Measurements from ENCODE around the gene BNIP2.
"Not testable (repeated sequence)": the region's sequence is repeated elsewhere in the genome, so short reads cannot be mapped to it uniquely, and the experiment has no call there.

Gene BNIP2

DNA sequence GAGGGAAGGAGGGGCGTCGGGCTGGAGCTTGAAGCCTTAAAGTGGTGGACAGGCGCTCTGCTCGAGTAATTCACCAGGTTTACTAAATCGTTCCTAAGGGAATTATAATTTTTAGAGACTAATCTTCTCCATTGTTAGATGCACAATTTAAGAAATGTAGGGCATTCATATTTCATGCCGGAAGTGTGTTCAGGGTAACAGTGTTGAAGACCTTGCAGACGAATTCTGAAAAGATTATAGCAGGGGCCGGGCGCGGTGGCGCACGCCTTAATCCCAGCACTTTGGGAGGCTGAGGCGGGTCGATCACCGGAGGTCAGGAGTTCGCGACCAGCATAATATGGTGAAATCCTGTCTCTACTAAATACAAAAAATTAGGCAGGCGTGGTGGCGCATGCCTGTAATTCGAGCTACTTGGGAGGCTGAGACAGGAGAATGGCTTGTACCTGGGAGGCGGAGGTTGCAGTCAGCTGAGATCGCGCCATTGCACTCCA lies 31.4 kb downstream of the BNIP2 start:
- DNase-seq (ENCODE audit: low read depth), result no peak
- H3K4me3 ChIP-seq (ENCODE audit: low read depth, low read length), result peak overlapping the region; percentile 93
- TF ChIP-seq, protein P1, sequence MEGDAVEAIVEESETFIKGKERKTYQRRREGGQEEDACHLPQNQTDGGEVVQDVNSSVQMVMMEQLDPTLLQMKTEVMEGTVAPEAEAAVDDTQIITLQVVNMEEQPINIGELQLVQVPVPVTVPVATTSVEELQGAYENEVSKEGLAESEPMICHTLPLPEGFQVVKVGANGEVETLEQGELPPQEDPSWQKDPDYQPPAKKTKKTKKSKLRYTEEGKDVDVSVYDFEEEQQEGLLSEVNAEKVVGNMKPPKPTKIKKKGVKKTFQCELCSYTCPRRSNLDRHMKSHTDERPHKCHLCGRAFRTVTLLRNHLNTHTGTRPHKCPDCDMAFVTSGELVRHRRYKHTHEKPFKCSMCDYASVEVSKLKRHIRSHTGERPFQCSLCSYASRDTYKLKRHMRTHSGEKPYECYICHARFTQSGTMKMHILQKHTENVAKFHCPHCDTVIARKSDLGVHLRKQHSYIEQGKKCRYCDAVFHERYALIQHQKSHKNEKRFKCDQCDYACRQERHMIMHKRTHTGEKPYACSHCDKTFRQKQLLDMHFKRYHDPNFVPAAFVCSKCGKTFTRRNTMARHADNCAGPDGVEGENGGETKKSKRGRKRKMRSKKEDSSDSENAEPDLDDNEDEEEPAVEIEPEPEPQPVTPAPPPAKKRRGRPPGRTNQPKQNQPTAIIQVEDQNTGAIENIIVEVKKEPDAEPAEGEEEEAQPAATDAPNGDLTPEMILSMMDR (IDR thresholded peaks at IDR 0.05; ENCODE audit: control insufficient read depth, extremely low read depth, insufficient read depth), result no peak

DNA sequence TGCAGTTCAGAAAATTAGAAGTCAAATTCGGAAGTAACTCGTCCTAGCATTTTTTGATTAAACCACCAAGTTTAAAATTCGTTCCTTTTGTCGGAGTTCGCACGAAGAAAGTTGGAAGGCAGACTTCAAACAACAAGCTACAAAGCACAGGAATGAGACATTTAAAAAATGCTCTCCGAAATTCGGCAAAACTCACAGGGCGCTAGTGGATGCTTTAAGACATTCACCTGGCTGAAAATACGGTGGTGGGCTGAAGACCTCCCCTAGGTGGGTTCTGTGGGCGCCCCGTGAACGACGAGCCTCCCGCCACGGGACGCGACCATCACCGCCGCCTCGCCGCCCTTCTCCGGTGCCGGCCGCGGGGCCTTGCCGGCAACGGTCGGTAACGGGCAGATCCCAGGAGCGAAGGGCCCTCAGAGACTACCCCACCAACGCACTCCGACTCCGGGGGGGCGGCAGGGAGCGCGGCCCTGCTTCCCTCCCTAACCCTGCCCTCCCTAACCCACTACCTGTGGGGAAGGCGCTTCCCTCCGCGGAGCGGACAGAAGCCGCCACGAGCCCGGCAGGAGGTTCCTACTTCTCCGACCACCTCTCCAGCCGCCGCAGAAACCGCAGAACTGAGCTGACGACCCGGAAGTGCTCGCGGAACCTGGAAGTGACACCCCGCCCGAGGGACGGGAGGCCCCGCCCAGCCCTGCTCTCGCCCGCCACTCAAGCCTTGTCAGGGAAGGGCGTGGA lies 32.1 kb downstream of the BNIP2 start, which contains the start of gene GTF2A2:
Gene GTF2A2 (minus strand): TSS at position 619 of the 738 bp plus-strand sequence. CDS start 5,238 bp downstream, outside the sequence.
- H3K4me3 ChIP-seq (ENCODE audit: low read depth, low read length), result peak within 1 kb of the TSS; percentile 93
- peak; percentile 77 for DNase-seq (ENCODE audit: low read depth)
- TF ChIP-seq, protein P1 (IDR thresholded peaks at IDR 0.05; ENCODE audit: control insufficient read depth, extremely low read depth, insufficient read depth), result no peak

DNA sequence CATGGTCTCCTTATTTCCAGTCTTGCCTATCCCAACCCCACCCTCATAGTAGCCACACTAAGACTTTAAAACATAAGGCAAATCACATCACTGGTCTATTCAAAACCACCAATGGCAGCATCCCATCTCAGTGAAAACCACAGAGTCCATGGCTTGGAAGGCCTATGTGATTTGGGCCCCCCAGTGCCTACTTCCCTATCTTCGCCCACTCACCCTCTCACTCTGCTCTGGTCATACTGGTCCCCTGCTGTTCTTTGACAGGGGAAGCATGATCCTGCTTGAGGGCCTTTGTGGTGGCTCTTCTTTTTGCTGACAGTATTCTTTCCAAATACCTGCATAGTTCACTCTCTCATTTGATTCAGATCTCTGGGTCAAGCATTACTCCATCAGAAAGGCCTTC lies 35.1 kb downstream of the BNIP2 start:
- no peak overlapping the region for H3K4me3 ChIP-seq (ENCODE audit: low read depth, low read length)
- TF ChIP-seq, protein P1 (IDR thresholded peaks at IDR 0.05; ENCODE audit: control insufficient read depth, extremely low read depth, insufficient read depth), result no peak
- DNase-seq (ENCODE audit: low read depth), result no peak

DNA sequence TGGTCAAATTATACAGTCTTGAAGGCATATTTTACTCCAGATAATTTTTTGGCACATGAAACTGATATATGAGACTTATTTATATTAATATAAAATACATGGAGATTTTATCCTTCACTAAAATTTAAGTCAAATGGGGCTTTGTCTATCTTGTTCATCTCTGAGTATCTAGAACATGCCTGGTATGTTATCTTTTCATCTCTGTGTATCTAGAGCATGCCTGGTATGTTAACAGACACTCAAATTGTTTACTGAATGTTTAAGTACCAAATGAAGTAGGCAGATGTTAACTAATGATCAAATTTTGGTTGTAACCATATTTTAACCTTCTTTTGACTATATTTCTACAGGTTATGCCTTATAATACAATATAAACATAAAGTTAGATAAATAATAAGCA lies 39.5 kb downstream of the BNIP2 start:
- TF ChIP-seq, protein P1 (IDR thresholded peaks at IDR 0.05; ENCODE audit: control insufficient read depth, extremely low read depth, insufficient read depth), result no peak
- H3K4me3 ChIP-seq (ENCODE audit: low read depth, low read length), result no peak overlapping the region
- DNase-seq (ENCODE audit: low read depth), result peak; percentile 37

DNA sequence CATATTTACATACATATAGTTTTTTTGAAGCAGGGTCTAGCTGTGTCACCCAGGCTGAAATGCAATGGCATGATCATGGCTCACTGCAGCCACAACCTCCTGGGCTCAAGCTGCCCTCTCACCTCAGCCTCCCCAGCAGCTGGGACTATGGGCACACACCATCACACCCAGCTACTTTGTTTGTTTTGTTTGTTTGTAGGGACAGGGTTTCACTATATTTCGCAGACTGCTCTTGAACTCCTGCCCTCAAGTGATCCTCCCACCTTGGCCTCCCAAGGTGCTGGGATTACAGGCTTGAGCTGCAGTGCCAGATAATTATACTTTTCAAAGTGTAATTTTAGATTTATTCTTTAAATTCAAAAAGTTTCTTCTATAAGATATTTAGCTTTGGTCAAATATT lies 42.0 kb downstream of the BNIP2 start:
- TF ChIP-seq, protein P1 (IDR thresholded peaks at IDR 0.05; ENCODE audit: control insufficient read depth, extremely low read depth, insufficient read depth), result no peak
- H3K4me3 ChIP-seq (ENCODE audit: low read depth, low read length), result no peak overlapping the region
- no peak for DNase-seq (ENCODE audit: low read depth)

DNA sequence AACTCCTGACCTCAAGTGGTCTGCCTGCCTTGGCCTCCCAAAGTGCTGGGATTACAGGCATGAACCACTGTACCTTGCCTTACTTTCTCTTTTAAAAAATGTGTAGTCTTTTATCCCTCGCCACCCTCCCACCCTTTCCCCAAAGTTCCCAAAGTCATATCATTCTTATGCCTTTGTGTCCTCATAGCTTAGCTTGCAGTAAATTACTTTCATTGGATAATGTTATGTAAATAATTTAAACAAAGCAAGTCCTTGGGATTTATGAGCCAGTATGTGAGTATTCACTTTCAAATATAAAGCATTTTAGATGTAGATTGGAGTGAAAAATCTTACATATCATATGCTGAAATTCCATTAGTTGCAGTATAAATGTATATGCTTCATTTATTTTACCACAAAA lies 42.8 kb downstream of the BNIP2 start:
- H3K4me3 ChIP-seq (ENCODE audit: low read depth, low read length), result no peak overlapping the region
- no peak for DNase-seq (ENCODE audit: low read depth)
- TF ChIP-seq, protein P1 (IDR thresholded peaks at IDR 0.05; ENCODE audit: control insufficient read depth, extremely low read depth, insufficient read depth), result no peak

DNA sequence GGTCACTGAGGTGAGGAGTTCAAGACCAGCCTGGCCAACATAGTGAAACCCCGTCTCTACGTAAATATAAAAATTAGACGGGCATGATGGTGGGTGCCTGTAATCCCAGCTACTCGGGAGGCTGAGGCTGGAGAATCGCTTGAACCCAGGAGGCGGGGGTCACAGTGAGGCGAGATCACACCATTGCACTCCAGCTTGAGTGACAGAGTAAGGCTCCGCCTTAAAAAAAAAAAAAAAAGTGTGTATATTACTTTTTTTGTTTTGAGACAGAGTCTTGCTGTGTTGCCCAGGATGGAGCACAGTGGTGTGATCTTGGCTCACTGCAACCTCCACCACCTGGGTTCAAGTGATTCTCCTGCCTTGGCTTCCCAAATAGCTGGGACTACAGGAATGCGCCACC lies 43.3 kb downstream of the BNIP2 start:
- H3K4me3 ChIP-seq (ENCODE audit: low read depth, low read length); DNase-seq (ENCODE audit: low read depth): not testable (repeated sequence)

Data from LNCaP clone FGC (cell line).